ENCODE measurements around the gene MRGPRX2. TPM values are rescaled to one million over a fixed set of nuclear protein-coding genes. Genes with fewer than 3 reads are reported as not detected.

Gene MRGPRX2
- total RNA-seq, 6 donors from 2014 or later, result 0.14 TPM; not detected in 5

GRCh38 chr11:19092850-19093249, 32.3 kb upstream of the MRGPRX2 start:
- WGBS, 2 donors, result 95 to 98% methylated on average over 2 of the region's 2 CpGs

GRCh38 chr11:19092342-19092741, 31.8 kb upstream of the MRGPRX2 start:
- ATAC-seq (ENCODE audit: low FRiP score in 2 of 2) (no peak), DNase-seq (no peak)
- Histone ChIP-seq H3K4me3 (no peak overlapping the region), H3K4me1 (no peaks in the 10 kb centered on the region), H3K27ac (no peak overlapping the region), H3K9me3 (no peaks in the 10 kb centered on the region), H3K27me3 (no peaks in the 10 kb centered on the region), H3K36me3 (no peaks in the 10 kb centered on the region)
- TF ChIP-seq POLR2A (IDR thresholded peaks at IDR 0.05) (no peak), EP300 (IDR thresholded peaks at IDR 0.05) (no peak), POLR2AphosphoS5 (IDR thresholded peaks at IDR 0.05) (no peak), CTCF (IDR thresholded peaks at IDR 0.05) (no peak)
- 77 to 84% methylated on average over 3 of the region's 3 CpGs for WGBS, 2 donors

More at GRCh38 chr11:19092850-19093249, 32.3 kb upstream of the MRGPRX2 start:
- DNase-seq, result no peak
- no peaks in the 10 kb centered on the region for H3K4me1 ChIP-seq
- no peaks in the 10 kb centered on the region for H3K27me3 ChIP-seq
- no peak overlapping the region for H3K4me3 ChIP-seq
- no peaks in the 10 kb centered on the region for H3K36me3 ChIP-seq
- H3K9me3 ChIP-seq, result no peaks in the 10 kb centered on the region
- ATAC-seq (ENCODE audit: low FRiP score in 2 of 2), result no peak
- H3K27ac ChIP-seq, result no peak overlapping the region
- no peak for TF ChIP-seq EP300 (IDR thresholded peaks at IDR 0.05)
- TF ChIP-seq POLR2A (IDR thresholded peaks at IDR 0.05), result no peak
- TF ChIP-seq CTCF (IDR thresholded peaks at IDR 0.05), result no peak
- no peak for TF ChIP-seq POLR2AphosphoS5 (IDR thresholded peaks at IDR 0.05)

- no peak overlapping the region for H3K4me3 ChIP-seq
- no peaks in the 10 kb centered on the region for H3K4me1 ChIP-seq
- H3K9me3 ChIP-seq, result no peaks in the 10 kb centered on the region
- no peak overlapping the region for H3K27ac ChIP-seq
- DNase-seq (no peak), ATAC-seq (ENCODE audit: low FRiP score in 2 of 2) (no peak)
- 88 to 89% methylated on average over 1 of the region's 1 CpG for WGBS, 2 donors
- H3K27me3 ChIP-seq, result no peaks in the 10 kb centered on the region
- TF ChIP-seq POLR2A (IDR thresholded peaks at IDR 0.05), result no peak
- no peak for TF ChIP-seq EP300 (IDR thresholded peaks at IDR 0.05)
- TF ChIP-seq CTCF (IDR thresholded peaks at IDR 0.05), result no peak
- no peaks in the 10 kb centered on the region for H3K36me3 ChIP-seq
These were observed 30.8 kb upstream of the MRGPRX2 start for GRCh38 chr11:19091366-19091765.

DNA sequence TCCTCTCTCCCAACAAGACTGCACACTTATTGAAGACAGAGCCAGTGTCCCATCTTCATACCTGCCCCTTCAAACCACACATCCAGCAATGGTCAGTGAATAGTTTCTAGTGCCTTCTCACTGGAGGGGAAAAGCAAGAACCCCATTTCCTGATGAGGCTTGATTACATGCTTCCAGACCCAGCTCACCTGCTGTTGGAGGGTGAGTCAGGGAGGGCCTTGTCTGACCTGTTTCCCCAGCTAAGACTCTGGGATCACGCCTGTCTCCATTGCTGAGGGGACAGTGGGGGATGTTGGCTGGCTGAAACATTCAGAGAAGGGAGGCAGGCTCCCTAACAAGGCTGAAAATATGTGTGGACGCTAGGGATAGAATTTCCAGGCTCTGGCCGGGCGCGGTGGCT, 28.9 kb upstream of the MRGPRX2 start:
- Histone ChIP-seq H3K27ac (no peak overlapping the region), H3K27me3 (no peaks in the 10 kb centered on the region), H3K4me3 (no peak overlapping the region), H3K36me3 (no peaks in the 10 kb centered on the region), H3K4me1 (no peaks in the 10 kb centered on the region), H3K9me3 (no peaks in the 10 kb centered on the region)
- peak in 1 of 2 donors; percentile 29 for DNase-seq
- peak in 1 of 2 donors; percentile 16 for ATAC-seq (ENCODE audit: low FRiP score in 2 of 2)
- TF ChIP-seq POLR2A (IDR thresholded peaks at IDR 0.05) (no peak), POLR2AphosphoS5 (IDR thresholded peaks at IDR 0.05) (no peak), EP300 (IDR thresholded peaks at IDR 0.05) (no peak), CTCF (IDR thresholded peaks at IDR 0.05) (no peak)
- WGBS, 2 donors, result 93 to 95% methylated on average over 5 of the region's 5 CpGs

GRCh38 chr11:19088791-19089190, 28.3 kb upstream of the MRGPRX2 start:
- Histone ChIP-seq H3K9me3 (no peaks in the 10 kb centered on the region), H3K27me3 (no peaks in the 10 kb centered on the region), H3K36me3 (no peaks in the 10 kb centered on the region), H3K27ac (no peak overlapping the region), H3K4me1 (no peaks in the 10 kb centered on the region), H3K4me3 (no peak overlapping the region)
- no peak for TF ChIP-seq CTCF (IDR thresholded peaks at IDR 0.05)
- TF ChIP-seq EP300 (IDR thresholded peaks at IDR 0.05), result no peak
- no peak for TF ChIP-seq POLR2A (IDR thresholded peaks at IDR 0.05)
- TF ChIP-seq POLR2AphosphoS5 (IDR thresholded peaks at IDR 0.05), result no peak
- DNase-seq (no peak), ATAC-seq (ENCODE audit: low FRiP score in 2 of 2) (no peak)
- 78 to 86% methylated on average over 4 of the region's 4 CpGs for WGBS, 2 donors

All from upper lobe of left lung (tissue), 6 donors.